ENCODE data around the gene RAPGEF5.

RAPGEF5 gene

GRCh38 chr7:22375359-22376048 lies 18.6 kb upstream of the RAPGEF5 start:
- no peak for DNase-seq

- DNase-seq: no peak
These were observed 17.0 kb upstream of the RAPGEF5 start for GRCh38 chr7:22373911-22374310.

GRCh38 chr7:22373388-22373787 lies 16.4 kb upstream of the RAPGEF5 start:
- no peak for DNase-seq

- no peak for DNase-seq
These were observed 15.9 kb upstream of the RAPGEF5 start for GRCh38 chr7:22372863-22373262.

DNA sequence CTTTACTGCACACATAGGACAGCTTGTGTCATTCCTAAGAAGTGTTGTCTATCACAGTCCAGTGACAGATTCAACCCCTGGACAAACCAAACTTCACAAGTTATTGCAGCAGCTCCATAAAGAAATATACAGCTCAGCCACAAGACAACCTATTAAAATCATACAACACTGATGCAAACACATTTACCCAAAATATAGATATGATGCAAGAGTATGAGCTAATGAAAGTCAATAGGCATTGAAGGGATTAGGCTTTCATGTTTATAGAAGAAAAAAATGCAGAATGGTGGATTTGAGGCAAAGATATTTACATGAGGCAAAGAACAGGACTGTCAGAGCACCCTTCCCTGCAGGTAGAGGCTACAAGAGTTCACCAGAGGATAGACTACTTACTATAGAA lies 14.9 kb upstream of the RAPGEF5 start:
- DNase-seq: no peak

DNA sequence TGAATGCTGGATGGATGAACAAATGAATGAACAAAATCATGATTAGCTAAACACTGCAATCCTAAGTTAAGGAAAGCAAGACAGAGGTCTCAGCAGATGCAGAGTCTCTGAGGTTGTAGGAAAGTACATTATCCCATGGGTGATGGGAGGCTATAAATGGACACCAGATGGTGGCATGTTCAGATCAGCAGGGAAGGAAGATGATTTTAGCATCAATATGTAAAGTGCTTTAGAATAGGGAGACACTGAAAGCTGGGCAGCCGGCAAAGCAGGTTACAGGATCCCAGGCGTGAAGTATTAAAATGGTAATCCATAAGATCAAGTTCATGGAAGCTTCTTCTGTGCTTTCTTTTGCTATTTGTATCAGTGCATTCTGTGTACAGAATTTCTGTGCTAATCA lies 7.9 kb upstream of the RAPGEF5 start:
- DNase-seq: no peak

- no peak for DNase-seq
These were observed 6.9 kb upstream of the RAPGEF5 start for GRCh38 chr7:22363756-22364422.

GRCh38 chr7:22361795-22362194 lies 4.8 kb upstream of the RAPGEF5 start:
- peak; percentile 86 for DNase-seq

- no peak for DNase-seq
These were observed 4.4 kb upstream of the RAPGEF5 start for GRCh38 chr7:22361320-22361719.

- DNase-seq: no peak
These were observed 2.1 kb upstream of the RAPGEF5 start for GRCh38 chr7:22358820-22359697.

DNA sequence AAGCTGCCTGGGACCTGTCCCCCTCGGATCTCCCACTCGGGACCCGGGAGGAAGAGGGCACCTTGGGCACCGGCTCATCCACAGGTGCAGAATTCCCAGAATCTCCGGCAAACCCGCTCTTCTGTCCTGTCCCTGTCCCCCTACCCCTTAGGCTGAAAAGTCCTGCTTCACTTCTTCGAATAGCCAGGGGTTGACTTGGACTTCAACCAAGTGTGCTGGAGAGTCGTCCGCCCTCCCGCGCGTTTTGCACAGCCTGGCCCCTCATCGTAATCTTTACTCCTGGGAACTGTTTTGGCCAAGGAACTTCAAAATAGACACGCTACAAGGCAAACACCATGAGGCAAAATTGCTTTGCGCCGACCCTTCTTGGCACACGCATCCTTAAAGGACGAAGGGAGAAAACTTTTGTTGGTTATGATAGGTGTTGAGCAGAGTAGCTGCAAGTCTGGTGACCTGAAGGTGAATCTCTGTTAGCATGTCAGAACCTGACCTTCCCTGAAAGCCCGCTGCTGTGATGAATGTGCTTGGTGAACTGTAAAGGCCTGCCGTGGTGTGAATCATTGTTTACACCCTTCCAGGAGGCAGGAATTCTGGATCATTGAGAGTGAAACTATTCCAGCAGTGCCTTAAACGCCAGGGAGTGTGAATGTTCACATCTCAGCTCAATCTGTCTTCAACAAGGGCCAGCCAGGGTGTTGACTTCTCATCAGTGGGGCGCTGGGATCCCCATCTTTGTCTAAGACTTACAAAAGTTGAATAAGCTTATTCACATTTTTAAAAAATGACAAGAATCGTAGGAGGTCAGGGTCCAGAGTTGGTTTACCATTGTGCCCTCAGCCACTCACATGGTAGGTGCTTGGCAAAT lies 589 bp upstream of the RAPGEF5 start:
- DNase-seq: peak; percentile 53

DNA sequence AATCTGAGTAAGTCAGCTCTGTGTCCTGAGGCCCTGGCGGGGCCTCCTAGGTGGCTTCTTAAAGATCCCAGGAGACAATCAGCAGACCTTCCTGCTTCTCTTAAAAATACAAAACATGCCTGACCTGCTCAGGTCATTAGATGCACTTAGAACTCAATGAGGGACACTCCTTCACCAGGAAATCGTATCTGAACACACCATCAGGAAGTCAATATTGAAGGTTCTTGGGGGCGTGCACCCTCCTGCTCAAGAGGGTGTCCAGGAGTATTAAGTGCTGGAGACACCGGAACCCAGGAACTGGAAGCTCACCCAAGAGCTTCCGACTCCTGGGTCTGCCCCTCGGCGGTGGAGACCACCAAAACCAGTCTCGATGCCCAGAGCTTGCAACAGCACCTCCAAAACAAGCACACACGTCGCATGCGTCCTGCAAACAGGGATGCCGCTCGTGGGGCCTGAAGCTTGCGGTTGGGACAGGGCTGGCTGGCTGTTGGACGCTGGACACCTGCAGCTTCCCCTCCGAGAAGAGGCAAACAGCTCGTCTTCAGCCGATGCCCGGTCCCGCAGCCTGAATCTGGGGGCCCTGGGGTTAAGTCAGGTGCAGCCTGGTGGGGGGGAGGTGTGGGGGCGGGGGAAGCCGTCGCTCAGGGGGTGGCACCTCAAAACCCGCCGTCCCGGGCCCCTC lies 803 bp downstream of the RAPGEF5 start:
- DNase-seq: peak; percentile 20

DNA sequence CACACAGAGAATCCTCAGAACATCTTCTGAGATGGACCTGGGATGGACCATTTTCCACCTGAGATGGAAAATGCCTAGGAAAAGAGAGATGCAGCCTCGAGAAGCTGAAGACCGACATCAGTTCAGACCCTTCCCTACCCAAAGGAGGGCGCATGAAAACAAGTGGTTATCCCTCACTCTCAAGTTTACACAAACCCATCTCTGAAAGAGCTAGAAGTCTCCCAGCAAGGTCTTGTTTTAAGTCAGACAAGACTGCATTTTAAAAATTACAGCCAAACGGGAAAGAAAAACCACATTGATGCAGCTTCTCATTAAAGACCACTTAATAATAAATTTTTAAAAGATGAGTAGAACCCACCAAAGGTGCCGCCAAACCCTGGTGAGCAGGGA lies 1.3 kb downstream of the RAPGEF5 start:
- no peak for DNase-seq

GRCh38 chr7:22354462-22354861 lies 2.5 kb downstream of the RAPGEF5 start:
- no peak for DNase-seq

GRCh38 chr7:22352887-22353286 lies 4.1 kb downstream of the RAPGEF5 start:
- no peak for DNase-seq

DNA sequence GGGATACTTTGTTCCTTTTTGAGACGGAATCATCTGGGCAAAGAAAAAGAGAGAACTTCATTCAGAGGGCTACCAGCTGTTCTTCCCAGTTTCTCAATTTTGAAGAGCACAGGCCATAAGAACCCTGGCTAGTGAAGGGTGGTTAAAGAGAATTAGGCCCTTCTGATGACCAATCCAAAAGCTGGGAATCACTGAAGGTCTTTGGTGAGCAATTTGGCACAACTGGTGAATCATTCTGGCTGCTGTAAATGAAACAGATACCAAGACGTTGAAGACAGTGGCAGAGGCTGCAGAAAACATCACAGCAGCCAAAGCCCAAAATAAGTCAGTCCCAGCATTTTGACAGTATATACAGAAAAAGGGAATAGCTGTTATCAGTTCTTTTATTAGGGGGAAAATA lies 5.1 kb downstream of the RAPGEF5 start:
- DNase-seq: no peak

DNA sequence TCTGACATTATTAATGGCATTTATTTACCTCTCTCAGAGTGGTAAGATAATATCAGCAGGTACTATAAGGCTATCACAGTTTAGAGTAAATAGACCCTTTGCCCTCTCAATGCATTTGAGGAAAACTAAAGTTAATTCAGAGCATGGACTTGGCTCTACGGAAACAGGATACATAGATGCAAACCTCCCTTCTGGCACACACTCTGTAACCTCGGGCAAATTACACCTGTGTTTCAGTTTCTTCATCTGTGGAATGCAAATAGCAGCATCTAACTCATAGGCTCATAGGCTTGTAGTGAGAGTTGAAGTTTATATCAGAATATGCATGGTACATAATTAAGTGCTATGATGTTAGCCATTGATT lies 5.6 kb downstream of the RAPGEF5 start:
- DNase-seq: no peak

GRCh38 chr7:22350466-22351328 lies 6.3 kb downstream of the RAPGEF5 start:
- DNase-seq: no peak

- DNase-seq: no peak
These were observed 8.6 kb downstream of the RAPGEF5 start for GRCh38 chr7:22348379-22348778.

DNA sequence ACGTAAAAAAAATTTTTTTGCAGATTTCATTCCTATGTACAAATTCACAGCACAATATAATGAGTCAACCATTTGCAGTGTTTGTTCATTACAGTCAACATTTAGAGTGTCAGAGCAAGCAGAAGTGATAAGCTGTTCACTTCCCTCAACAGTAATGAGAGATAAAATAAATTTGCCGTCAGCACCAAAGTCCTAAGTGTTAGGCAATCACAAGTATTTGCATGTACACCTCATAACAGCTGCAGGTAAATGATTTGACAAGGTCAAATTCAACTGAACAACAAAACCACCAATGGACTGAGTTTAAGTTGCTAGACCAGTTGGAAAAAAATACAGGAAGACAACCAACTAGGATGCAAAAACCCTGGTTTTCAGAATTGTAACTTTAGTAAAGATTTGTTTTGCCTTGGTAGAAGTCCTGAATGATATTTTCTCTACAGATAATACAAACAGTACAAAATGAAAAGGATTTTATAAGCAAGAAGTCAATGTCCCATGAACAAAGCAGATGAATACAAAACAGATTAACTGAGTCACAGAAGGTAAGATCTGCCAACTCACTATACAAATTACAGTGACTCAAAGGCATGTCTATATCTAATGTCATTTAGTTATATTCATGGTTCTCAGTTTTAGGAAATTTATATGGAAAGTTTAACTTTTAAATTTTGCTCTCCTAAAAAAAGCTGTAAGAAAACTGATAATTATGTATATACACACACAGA lies 10.4 kb downstream of the RAPGEF5 start:
- DNase-seq: no peak

DNA sequence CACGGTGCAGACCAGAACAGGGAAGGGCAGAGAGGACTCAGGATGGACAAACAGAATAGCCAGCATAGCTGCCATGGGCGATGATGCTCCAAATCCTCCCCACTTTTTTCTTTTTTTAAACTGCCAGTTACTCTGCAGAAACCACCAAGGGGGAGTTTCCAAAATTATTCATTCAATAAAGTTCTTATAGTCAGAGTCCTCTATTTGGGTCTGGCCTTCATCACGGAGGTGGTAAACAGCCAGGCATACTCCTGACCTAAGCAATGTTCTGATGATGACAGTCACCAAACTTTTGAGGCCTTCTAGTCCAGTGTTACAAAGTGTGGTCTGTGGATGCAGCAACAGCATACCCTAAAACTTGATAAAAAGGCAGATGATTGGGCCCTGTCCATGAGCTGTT lies 12.3 kb downstream of the RAPGEF5 start:
- DNase-seq: no peak

All from NCI-H1105 treated with DMSO at 0.1 percent for 48 hours (cell line).